ENCODE results near the gene HTR3C.

DNA sequence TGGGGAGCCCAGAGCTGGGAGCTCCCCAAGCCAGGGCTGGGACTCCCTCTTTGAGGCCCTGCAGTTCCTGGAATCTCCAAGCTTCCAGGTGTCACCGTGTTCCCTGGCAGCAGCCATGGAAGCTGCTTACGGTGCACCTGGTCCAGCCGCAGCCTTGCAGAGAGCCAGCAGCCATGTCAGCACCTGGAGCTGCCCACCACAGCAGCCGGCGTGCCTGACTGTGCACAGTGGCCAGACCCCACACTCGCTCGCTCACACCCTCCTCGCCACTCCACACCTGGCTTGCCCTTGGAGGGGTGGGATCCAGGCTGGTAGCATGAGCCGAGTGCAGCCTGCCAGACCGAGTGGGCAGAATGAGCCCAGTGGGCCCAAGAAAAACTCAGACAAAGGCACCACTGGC is 29.2 kb downstream of the HTR3C start:
- TF ChIP-seq, protein P1, sequence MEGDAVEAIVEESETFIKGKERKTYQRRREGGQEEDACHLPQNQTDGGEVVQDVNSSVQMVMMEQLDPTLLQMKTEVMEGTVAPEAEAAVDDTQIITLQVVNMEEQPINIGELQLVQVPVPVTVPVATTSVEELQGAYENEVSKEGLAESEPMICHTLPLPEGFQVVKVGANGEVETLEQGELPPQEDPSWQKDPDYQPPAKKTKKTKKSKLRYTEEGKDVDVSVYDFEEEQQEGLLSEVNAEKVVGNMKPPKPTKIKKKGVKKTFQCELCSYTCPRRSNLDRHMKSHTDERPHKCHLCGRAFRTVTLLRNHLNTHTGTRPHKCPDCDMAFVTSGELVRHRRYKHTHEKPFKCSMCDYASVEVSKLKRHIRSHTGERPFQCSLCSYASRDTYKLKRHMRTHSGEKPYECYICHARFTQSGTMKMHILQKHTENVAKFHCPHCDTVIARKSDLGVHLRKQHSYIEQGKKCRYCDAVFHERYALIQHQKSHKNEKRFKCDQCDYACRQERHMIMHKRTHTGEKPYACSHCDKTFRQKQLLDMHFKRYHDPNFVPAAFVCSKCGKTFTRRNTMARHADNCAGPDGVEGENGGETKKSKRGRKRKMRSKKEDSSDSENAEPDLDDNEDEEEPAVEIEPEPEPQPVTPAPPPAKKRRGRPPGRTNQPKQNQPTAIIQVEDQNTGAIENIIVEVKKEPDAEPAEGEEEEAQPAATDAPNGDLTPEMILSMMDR (IDR thresholded peaks at IDR 0.05 in 4 of 5, conservative IDR thresholded peaks at IDR 0.05 in 1 of 5): no peak
- no peak for TF ChIP-seq POLR2A (IDR thresholded peaks at IDR 0.05)
